Measurements from ENCODE around the gene ZFHX3. TPM values are rescaled to one million over a fixed set of nuclear protein-coding genes. Genes with fewer than 3 reads are reported as not detected.

Gene ZFHX3
- total RNA-seq, 4 donors from 2014 or later: 36.3 to 44.0 (median 38.1) TPM

- H3K27ac ChIP-seq: peak overlapping the region; percentile 83 to 99 (median 96)
- WGBS, 2 donors: 26 to 41% methylated on average over 6 of the region's 6 CpGs
These were observed 750 bp downstream of the ZFHX3 start for GRCh38 chr16:73047221-73047535.

DNA sequence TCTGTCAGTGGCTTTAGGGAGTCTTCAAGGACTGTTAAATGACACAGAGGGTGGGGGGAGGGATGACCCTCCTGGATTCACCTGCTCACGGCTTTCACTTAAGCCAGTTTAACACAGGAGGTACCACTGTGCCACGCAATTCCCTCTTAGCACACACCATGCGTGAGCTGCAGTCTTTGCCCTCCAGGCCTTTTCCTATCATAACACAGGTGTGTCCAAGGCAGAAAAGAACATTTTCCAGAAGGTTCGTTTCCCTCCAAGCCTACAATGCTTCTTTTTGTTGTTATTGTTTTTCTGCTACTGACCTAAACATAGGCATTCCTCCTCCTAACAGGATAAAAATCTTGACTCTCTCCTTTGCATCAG is 1.1 kb downstream of the ZFHX3 start:
- no peaks in the 10 kb centered on the region for H3K9me3 ChIP-seq
- H3K27ac ChIP-seq: peak overlapping the region; percentile 83 to 99 (median 96)
- no peaks in the 10 kb centered on the region for H3K27me3 ChIP-seq
- H3K4me3 ChIP-seq: peak overlapping the region; percentile 71 to 91 (median 81)
- 46 to 50% methylated on average over 4 of the region's 4 CpGs for WGBS, 2 donors
- no peaks in the 10 kb centered on the region for H3K36me3 ChIP-seq
- peaks cover 0 to 87% (median 42%) of the 10 kb centered on the region in 4 donors for H3K4me1 ChIP-seq
- TF ChIP-seq POLR2A (IDR thresholded peaks at IDR 0.05): no peak
- TF ChIP-seq EP300 (IDR thresholded peaks at IDR 0.05): no peak
- no peak for TF ChIP-seq CTCF (IDR thresholded peaks at IDR 0.05)
- no peak for DNase-seq (ENCODE audit: low spot score in 2 of 2)

More at GRCh38 chr16:73047221-73047535, 750 bp downstream of the ZFHX3 start:
- peaks cover 0 to 87% (median 42%) of the 10 kb centered on the region in 4 donors for H3K4me1 ChIP-seq
- peak overlapping the region; percentile 71 to 91 (median 81) for H3K4me3 ChIP-seq
- no peak for TF ChIP-seq POLR2A (IDR thresholded peaks at IDR 0.05)
- TF ChIP-seq CTCF (IDR thresholded peaks at IDR 0.05): no peak
- peak in 1 of 2 donors; percentile 62 for TF ChIP-seq EP300 (IDR thresholded peaks at IDR 0.05)
- H3K9me3 ChIP-seq: no peaks in the 10 kb centered on the region
- no peaks in the 10 kb centered on the region for H3K27me3 ChIP-seq
- no peak for DNase-seq (ENCODE audit: low spot score in 2 of 2)
- no peaks in the 10 kb centered on the region for H3K36me3 ChIP-seq

DNA sequence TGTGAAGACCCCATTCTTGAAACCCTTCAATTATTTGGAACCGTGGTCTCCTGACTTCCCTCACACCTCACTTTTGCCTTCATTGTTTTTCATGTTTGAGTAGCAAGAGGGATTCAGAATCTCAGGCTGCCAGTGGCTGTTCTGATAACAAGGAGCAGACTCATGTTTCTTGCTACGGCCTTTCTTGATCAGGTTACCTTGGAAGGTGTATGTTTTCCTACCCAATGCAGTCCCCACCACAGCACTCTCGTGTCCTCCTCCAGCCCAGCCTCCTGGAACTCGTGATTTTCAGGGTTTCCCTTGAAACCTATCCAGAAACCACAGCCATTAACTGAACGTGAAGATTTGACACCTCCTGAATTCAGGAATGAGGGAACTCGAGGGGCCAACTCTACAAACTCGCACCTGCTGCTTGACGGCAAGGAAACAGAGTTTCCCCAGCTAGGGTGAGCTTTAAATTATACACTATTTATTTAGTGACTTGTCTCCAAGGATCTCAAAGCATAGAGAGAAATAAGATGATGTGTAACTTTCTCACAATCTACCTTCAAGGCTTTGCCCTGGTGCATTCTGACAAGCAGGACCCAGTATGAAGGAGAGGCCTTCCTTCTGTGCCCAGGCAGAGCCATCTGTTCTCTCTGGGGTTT is 1.6 kb downstream of the ZFHX3 start:
- 44 to 56% methylated on average over 8 of the region's 8 CpGs for WGBS, 2 donors
- TF ChIP-seq EP300 (IDR thresholded peaks at IDR 0.05) (no peak), POLR2A (IDR thresholded peaks at IDR 0.05) (no peak), CTCF (IDR thresholded peaks at IDR 0.05) (no peak)

GRCh38 chr16:73043828-73044467 is 4.0 kb downstream of the ZFHX3 start:
- DNase-seq (ENCODE audit: low spot score in 2 of 2): no peak
- 29 to 34% methylated on average over 6 of the region's 6 CpGs for WGBS, 2 donors
- TF ChIP-seq CTCF (IDR thresholded peaks at IDR 0.05) (no peak), EP300 (IDR thresholded peaks at IDR 0.05) (no peak), POLR2A (IDR thresholded peaks at IDR 0.05) (no peak)
- no peaks in the 10 kb centered on the region for H3K9me3 ChIP-seq
- peaks cover 0 to 86% (median 32%) of the 10 kb centered on the region in 4 donors for H3K4me1 ChIP-seq
- peak overlapping the region in 2 of 4 donors; percentile 97 to 99 for H3K27ac ChIP-seq
- H3K27me3 ChIP-seq: no peaks in the 10 kb centered on the region
- no peak overlapping the region for H3K4me3 ChIP-seq
- H3K36me3 ChIP-seq: no peaks in the 10 kb centered on the region

More for the DNA sequence above, 1.6 kb downstream of the ZFHX3 start:
- Histone ChIP-seq H3K36me3 (no peaks in the 10 kb centered on the region), H3K27ac (peak overlapping the region; percentile 83 to 99 (median 96)), H3K27me3 (no peaks in the 10 kb centered on the region), H3K4me3 (peak overlapping the region in 2 of 4 donors; percentile 88 to 91), H3K9me3 (no peaks in the 10 kb centered on the region), H3K4me1 (peaks cover 0 to 91% (median 40%) of the 10 kb centered on the region in 4 donors)
- no peak for DNase-seq (ENCODE audit: low spot score in 2 of 2)

- no peaks in the 10 kb centered on the region for H3K9me3 ChIP-seq
- H3K4me1 ChIP-seq: peaks cover 0 to 85% (median 26%) of the 10 kb centered on the region in 4 donors
- H3K36me3 ChIP-seq: no peaks in the 10 kb centered on the region
- H3K27ac ChIP-seq: peak overlapping the region in 3 of 4 donors; percentile 4 to 99 (median 97)
- DNase-seq (ENCODE audit: low spot score in 2 of 2): no peak
- no peak overlapping the region for H3K4me3 ChIP-seq
- H3K27me3 ChIP-seq: no peaks in the 10 kb centered on the region
- TF ChIP-seq CTCF (IDR thresholded peaks at IDR 0.05): no peak
- no peak for TF ChIP-seq EP300 (IDR thresholded peaks at IDR 0.05)
- TF ChIP-seq POLR2A (IDR thresholded peaks at IDR 0.05): no peak
- 73 to 80% methylated on average over 4 of the region's 4 CpGs for WGBS, 2 donors
These were observed 5.1 kb downstream of the ZFHX3 start for GRCh38 chr16:73042807-73043206.

Data from tibial nerve (tissue), 4 donors.